Uterine smooth muscle cell (primary cell): ENCODE results near the gene GON4L. TPM values are rescaled to one million over a fixed set of nuclear protein-coding genes. Genes with fewer than 3 reads are reported as not detected.

Experiments used
- total RNA-seq: library from RNA; depleted of rRNA; stranded (reverse); fragments of >200 nt; gene quantifications from 2 replicates; pipeline ENCODE4 v1.2.3, GENCODE V29; 2014

The GON4L gene, protein sequence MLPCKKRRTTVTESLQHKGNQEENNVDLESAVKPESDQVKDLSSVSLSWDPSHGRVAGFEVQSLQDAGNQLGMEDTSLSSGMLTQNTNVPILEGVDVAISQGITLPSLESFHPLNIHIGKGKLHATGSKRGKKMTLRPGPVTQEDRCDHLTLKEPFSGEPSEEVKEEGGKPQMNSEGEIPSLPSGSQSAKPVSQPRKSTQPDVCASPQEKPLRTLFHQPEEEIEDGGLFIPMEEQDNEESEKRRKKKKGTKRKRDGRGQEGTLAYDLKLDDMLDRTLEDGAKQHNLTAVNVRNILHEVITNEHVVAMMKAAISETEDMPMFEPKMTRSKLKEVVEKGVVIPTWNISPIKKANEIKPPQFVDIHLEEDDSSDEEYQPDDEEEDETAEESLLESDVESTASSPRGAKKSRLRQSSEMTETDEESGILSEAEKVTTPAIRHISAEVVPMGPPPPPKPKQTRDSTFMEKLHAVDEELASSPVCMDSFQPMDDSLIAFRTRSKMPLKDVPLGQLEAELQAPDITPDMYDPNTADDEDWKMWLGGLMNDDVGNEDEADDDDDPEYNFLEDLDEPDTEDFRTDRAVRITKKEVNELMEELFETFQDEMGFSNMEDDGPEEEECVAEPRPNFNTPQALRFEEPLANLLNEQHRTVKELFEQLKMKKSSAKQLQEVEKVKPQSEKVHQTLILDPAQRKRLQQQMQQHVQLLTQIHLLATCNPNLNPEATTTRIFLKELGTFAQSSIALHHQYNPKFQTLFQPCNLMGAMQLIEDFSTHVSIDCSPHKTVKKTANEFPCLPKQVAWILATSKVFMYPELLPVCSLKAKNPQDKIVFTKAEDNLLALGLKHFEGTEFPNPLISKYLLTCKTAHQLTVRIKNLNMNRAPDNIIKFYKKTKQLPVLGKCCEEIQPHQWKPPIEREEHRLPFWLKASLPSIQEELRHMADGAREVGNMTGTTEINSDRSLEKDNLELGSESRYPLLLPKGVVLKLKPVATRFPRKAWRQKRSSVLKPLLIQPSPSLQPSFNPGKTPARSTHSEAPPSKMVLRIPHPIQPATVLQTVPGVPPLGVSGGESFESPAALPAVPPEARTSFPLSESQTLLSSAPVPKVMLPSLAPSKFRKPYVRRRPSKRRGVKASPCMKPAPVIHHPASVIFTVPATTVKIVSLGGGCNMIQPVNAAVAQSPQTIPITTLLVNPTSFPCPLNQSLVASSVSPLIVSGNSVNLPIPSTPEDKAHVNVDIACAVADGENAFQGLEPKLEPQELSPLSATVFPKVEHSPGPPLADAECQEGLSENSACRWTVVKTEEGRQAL (N-terminal part only)
- 33.2 and 33.8 TPM in 2 replicates for total RNA-seq

DNA sequence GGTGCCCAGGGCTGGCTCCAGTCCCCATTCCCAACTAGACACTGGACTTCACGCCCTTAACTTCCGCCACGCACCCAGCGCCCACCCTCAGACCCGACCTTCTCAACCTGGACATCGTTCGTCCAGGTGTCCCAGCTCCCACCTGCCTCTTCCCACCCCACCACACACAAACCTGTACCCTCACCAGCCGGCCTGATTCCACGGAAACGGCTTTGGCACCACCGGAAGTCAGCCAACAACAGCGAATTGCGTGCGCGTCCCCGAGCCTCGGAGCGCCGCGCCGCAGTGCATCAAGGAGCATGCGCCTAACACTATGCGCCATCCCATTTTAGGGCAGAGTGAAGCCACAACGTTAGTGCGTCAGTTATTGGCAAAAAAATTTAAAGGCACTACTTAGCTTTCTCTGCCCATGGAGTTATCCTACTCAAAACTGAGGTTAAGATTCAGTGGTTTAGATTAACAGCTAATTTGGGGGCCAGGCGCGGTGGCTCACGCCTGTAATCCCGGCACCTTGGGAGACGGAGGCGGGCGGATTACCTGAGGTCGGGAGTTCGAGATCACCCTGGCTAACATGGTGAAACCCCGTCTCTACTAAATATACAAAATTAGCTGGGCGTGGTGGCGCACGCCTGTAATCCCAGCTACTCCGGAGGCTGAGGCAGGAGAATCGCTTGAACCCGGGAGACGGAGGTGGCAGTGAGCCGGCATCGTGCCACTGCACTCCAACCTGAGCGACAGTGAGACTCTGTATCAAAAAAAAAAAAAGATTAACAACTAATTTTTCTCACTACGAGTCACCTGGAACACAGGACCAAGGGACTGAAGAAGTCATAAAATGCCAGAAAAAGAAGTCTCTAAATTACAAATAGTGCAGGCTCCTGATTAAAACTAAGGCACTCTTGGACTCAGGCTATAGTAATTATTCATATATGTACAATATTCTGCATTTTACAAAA is at the start of gene GON4L:
GON4L (minus strand) TSS at position 240 of the 956 bp plus-strand sequence. CDS start 3,434 bp downstream, outside the sequence.

GRCh38 chr1:155859234-155859829 is 2.3 kb upstream of the GON4L start, which contains the start of gene SYT11:
SYT11 (plus strand) TSS chr1:155859567; CDS start chr1:155859762, 195 bp downstream.

Other genes with a start within 250 kb of the GON4L start
- gene MSTO1, start 247.0 kb downstream of the GON4L start, total RNA-seq, result 35.9 and 51.4 TPM in 2 replicates
- 39.4 and 43.1 TPM in 2 replicates for gene YY1AP1, start 168.4 kb downstream of the GON4L start, total RNA-seq
- gene DAP3, start 168.1 kb downstream of the GON4L start, total RNA-seq, result 53.9 and 54.5 TPM in 2 replicates
- gene SYT11, start 2.4 kb upstream of the GON4L start, total RNA-seq, result 40.4 and 46.0 TPM in 2 replicates
- 40.2 and 53.9 TPM in 2 replicates for gene RIT1, start 54.1 kb upstream of the GON4L start, total RNA-seq
- gene KHDC4, start 77.2 kb upstream of the GON4L start, total RNA-seq, result 35.7 and 36.5 TPM in 2 replicates
- 0.11 and 0.12 TPM in 2 replicates for gene RXFP4, start 84.4 kb upstream of the GON4L start, total RNA-seq
- gene ARHGEF2, start 121.3 kb upstream of the GON4L start, total RNA-seq, result 183 and 207 TPM in 2 replicates
- gene SSR2, start 163.7 kb upstream of the GON4L start, total RNA-seq, result 628 and 681 TPM in 2 replicates
- 12.8 and 14.7 TPM in 2 replicates for gene UBQLN4, start 196.6 kb upstream of the GON4L start, total RNA-seq
- 35.0 and 40.1 TPM in 2 replicates for gene LAMTOR2, start 197.6 kb upstream of the GON4L start, total RNA-seq
- not detected in 2 replicates for gene RAB25, start 203.9 kb upstream of the GON4L start, total RNA-seq
- gene MEX3A, start 225.3 kb upstream of the GON4L start, total RNA-seq, result 0.89 and 1.7 TPM in 2 replicates